HCT116 (cell line): Measurements from ENCODE around the gene LSAMP. TPM values are rescaled to one million over a fixed set of nuclear protein-coding genes. Genes with fewer than 3 reads are reported as not detected.

Experiments used
- ATAC-seq: fragments of 200-7000 bp; cut with Tn5 transposase; 2 replicates; pipeline ENCODE4 v1.9.1; 2020; ENCODE audit warnings: mild to moderate bottlenecking, moderate library complexity
- BruUV-seq: library from RNA; stranded (reverse); fragments of 400-500 nt; replicated peaks from 2 replicates; lab custom pipeline; 2021; lab: Mats Ljungman, UMichigan
- CTCF ChIA-PET: fragments of 300-600 bp; sonication (Branson Sonifier 250); formaldehyde crosslinking; loops from one replicate; lab custom pipeline; 2021; ENCODE audit warnings: antibody characterized with exemption; lab: Charles Lee
- POLR2A ChIA-PET: fragments of 300-600, 350-600 bp; sonication (Branson Sonifier 250); formaldehyde crosslinking; loops from one replicate; lab custom pipeline; 2021; ENCODE audit warnings: antibody characterized with exemption; lab: Charles Lee
- RAD21 ChIA-PET, 2 experiments: fragments of 300-600 bp; sonication (Branson Sonifier 250); formaldehyde crosslinking; loops; one replicate each; lab custom pipeline; 2023; ENCODE audit warnings: low total read pairs in 2 of 2; ENCODE audit not compliant: uncharacterized antibody in 2 of 2, unreplicated experiment in 2 of 2, low non-redundant PET in 1 of 2; lab: Charles Lee
- DNase-seq: peaks from one replicate; pipeline ENCODE4 v3.0.0-alpha.2; 2010; ENCODE audit warnings: low read depth, low spot score
- H2AFZ ChIP-seq: fragments of 200-600 bp; shearing (Covaris generic), sonication (generic); 2 replicates; pipeline ENCODE4 v1.6.1; 2017; ENCODE audit warnings: low read depth, mixed run types, mixed read lengths, antibody characterized with exemption, low read length; ENCODE audit not compliant: poor library complexity, severe bottlenecking
- H3K27ac ChIP-seq: 2 replicates; pipeline ENCODE4 v1.5.1; 2012; ENCODE audit warnings: low read depth, low read length
- H3K27me3 ChIP-seq: fragments of 200-600 bp; sonication (generic); 2 replicates; pipeline ENCODE4 v1.6.1; 2016; ENCODE audit warnings: mixed run types, low read length, mixed read lengths; ENCODE audit not compliant: insufficient read depth
- H3K36me3 ChIP-seq, 2 experiments: fragments of 200-500 bp in 1 of 2; fragments of 200-600 bp in 1 of 2; sonication (Bioruptor generic) in 1 of 2; sonication (generic) in 1 of 2; 2 replicates each; pipeline versions ENCODE4 v1.5.1 to v1.6.1; 2014 to 2016; ENCODE audit warnings: low read length in 2 of 2, inconsistent platforms in 1 of 2, mixed read lengths in 1 of 2, mixed run types in 1 of 2; ENCODE audit not compliant: insufficient read depth in 2 of 2, control insufficient read depth in 1 of 2
- H3K4me1 ChIP-seq, 2 experiments: fragments of 200-600 bp in 1 of 2; sonication (generic) in 1 of 2; 2 replicates each; pipeline versions ENCODE4 v1.5.1 to v1.6.1; 2012 to 2017; ENCODE audit warnings: low read length in 2 of 2, inconsistent platforms in 1 of 2, mild to moderate bottlenecking in 1 of 2, mixed read lengths in 1 of 2, mixed run types in 1 of 2, moderate library complexity in 1 of 2; ENCODE audit not compliant: insufficient read depth in 2 of 2, control insufficient read depth in 1 of 2
- H3K4me2 ChIP-seq: fragments of 200-600 bp; sonication (generic); 2 replicates; pipeline ENCODE4 v1.6.1; 2017; ENCODE audit warnings: mixed run types, low read length, mixed read lengths
- H3K4me3 ChIP-seq, 2 experiments: fragments of 200-600 bp in 1 of 2; sonication (generic) in 1 of 2; replicated peaks in 1 of 2; 2 replicates each; pipeline ENCODE4 v1.5.1; 2011 to 2016; ENCODE audit warnings: low read length in 2 of 2, control low read depth in 1 of 2, low read depth in 1 of 2, mild to moderate bottlenecking in 1 of 2, mixed read lengths in 1 of 2, mixed run types in 1 of 2
- H3K79me2 ChIP-seq: fragments of 200-600 bp; sonication (generic); 2 replicates; pipeline ENCODE4 v1.6.1; 2017; ENCODE audit warnings: mild to moderate bottlenecking, mixed run types, low read length, moderate library complexity, mixed read lengths; ENCODE audit not compliant: insufficient read depth
- H3K9ac ChIP-seq: fragments of 200-600 bp; sonication (generic); 2 replicates; pipeline ENCODE4 v1.6.1; 2016; ENCODE audit warnings: low read length, mixed read lengths
- H3K9me2 ChIP-seq: fragments of 200-600 bp; sonication (generic), shearing (Covaris generic); 2 replicates; pipeline ENCODE4 v1.6.1; 2017; ENCODE audit warnings: mixed run types, mild to moderate bottlenecking, moderate library complexity; ENCODE audit not compliant: insufficient read depth
- H3K9me3 ChIP-seq, 2 experiments: fragments of 200-500 bp in 1 of 2; fragments of 200-600 bp in 1 of 2; sonication (Bioruptor generic) in 1 of 2; sonication (generic) in 1 of 2; 2 replicates each; pipeline ENCODE4 v1.6.1; 2014 to 2017; ENCODE audit warnings: low read length in 2 of 2, mixed read lengths in 2 of 2, inconsistent platforms in 1 of 2, low read depth in 1 of 2, mild to moderate bottlenecking in 1 of 2, mixed run types in 1 of 2, moderate library complexity in 1 of 2; ENCODE audit not compliant: control insufficient read depth in 1 of 2, insufficient read depth in 1 of 2
- H4K20me1 ChIP-seq: fragments of 200-600 bp; sonication (generic), shearing (Covaris generic); 2 replicates; pipeline ENCODE4 v1.6.1; 2017; ENCODE audit warnings: mixed run types, mild to moderate bottlenecking, moderate library complexity; ENCODE audit not compliant: insufficient read depth
- CBX3 ChIP-seq: IDR thresholded peaks from 2 replicates; pipeline ENCODE4 v1.6.1; 2012; ENCODE audit warnings: low read depth
- CEBPB ChIP-seq: IDR thresholded peaks from 2 replicates; pipeline ENCODE4 v1.6.1; 2012; ENCODE audit warnings: low read depth
- ELF1 ChIP-seq: IDR thresholded peaks from 2 replicates; pipeline ENCODE4 v1.6.1; 2012; ENCODE audit warnings: low read depth, borderline replicate concordance
- EZH2 ChIP-seq: fragments of 200-600 bp; sonication (generic); IDR thresholded peaks from 2 replicates; pipeline ENCODE4 v1.6.1; 2017; ENCODE audit warnings: antibody characterized with exemption, mixed run types
- EZH2phosphoT487 ChIP-seq: fragments of 200-600 bp; IDR thresholded peaks from 2 replicates; pipeline ENCODE4 v1.6.1; 2018; ENCODE audit warnings: antibody characterized with exemption, borderline replicate concordance
- FOSL1 ChIP-seq: IDR thresholded peaks from 2 replicates; pipeline ENCODE4 v1.6.1; 2012; ENCODE audit warnings: low read depth
- POLR2A ChIP-seq: IDR thresholded peaks from 2 replicates; pipeline ENCODE4 v1.7.0; 2011; ENCODE audit warnings: borderline replicate concordance; ENCODE audit not compliant: insufficient read depth, insufficient read length; ENCODE audit errors: extremely low read depth
- RAD21 ChIP-seq: IDR thresholded peaks from 2 replicates; pipeline ENCODE4 v1.6.1; 2012; ENCODE audit warnings: low read depth, mild to moderate bottlenecking
- SIN3A ChIP-seq: IDR thresholded peaks from 2 replicates; pipeline ENCODE4 v1.6.1; 2012; ENCODE audit warnings: low read depth
- SRF ChIP-seq: IDR thresholded peaks from 2 replicates; pipeline ENCODE4 v1.6.1; 2012; ENCODE audit warnings: low read depth
- TCF7L2 ChIP-seq: IDR thresholded peaks from 2 replicates; pipeline ENCODE4 v1.7.0; 2011; ENCODE audit warnings: borderline replicate concordance, inconsistent platforms; ENCODE audit not compliant: insufficient read depth, insufficient read length; ENCODE audit errors: extremely low read depth
- YY1 ChIP-seq: IDR thresholded peaks from 2 replicates; pipeline ENCODE4 v1.6.1; 2011; ENCODE audit warnings: low read length, low read depth, moderate library complexity, mild to moderate bottlenecking; ENCODE audit not compliant: insufficient replicate concordance; ENCODE audit errors: extremely low read depth
- ZBTB33 ChIP-seq: IDR thresholded peaks from 2 replicates; pipeline ENCODE4 v1.6.1; 2011; ENCODE audit warnings: mild to moderate bottlenecking, low read length, moderate library complexity; ENCODE audit not compliant: insufficient replicate concordance; ENCODE audit errors: extremely low read depth
- ZNF274 ChIP-seq: fragments of 200-500 bp; sonication (Bioruptor generic); IDR thresholded peaks from 2 replicates; pipeline ENCODE4 v1.6.1; 2014; ENCODE audit warnings: mild to moderate bottlenecking, low read depth, low read length, inconsistent platforms
- intact Hi-C: fragments of 100-400 bp; cut with micrococcal nuclease; formaldehyde crosslinking; loops from 2 replicates; pipeline ENCODE4 v1.10.0; 2022
- total RNA-seq: library from RNA; stranded (reverse); gene quantifications from one replicate; pipeline ENCODE4 v1.2.1, GENCODE V29; 2021; ENCODE audit not compliant: unreplicated experiment

Gene LSAMP
- total RNA-seq, 1 experiment from 2014 or later = 0.25 TPM

DNA sequence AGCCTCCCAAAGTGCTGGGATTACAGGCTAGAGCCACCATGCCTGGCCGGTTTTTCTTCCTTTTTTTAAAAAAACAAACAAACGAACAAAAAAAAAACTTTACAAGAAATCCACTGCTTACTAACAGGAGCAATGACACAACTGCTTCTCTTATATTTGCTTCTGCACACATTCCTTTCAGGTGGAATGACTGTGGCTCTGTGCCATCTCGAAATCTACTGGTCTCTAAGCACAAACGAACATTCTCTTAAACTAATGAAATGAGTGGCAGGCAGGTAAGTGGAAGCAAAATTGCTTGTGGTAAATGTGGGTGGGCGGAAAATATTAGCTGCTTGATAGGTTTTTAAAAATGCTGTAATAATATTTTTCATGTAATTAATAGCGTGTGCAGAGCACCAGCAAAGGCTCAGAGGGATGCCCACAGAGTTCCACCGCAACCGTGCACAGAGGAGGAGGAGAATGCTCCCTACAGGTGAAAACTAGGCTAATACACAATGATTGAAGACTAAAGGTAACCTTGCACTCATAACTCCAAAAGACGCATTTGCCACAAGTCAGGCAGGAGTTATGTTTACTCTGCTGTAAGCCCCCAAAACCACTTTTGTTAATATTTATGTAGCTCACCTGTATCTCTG lies 77.4 kb downstream of the LSAMP start:
- intact Hi-C loops = no loop called here
- no peak for ATAC-seq
- POLR2A ChIA-PET = no interaction called here

More for the DNA sequence above, 77.4 kb downstream of the LSAMP start:
- H2AFZ ChIP-seq = no peak overlapping the region
- H3K4me3 ChIP-seq = no peak overlapping the region
- no TSS peak for BruUV-seq
- ChIA-PET RAD21 (no interaction called here), CTCF (no interaction called here)
- no peaks in the 10 kb centered on the region for H3K4me1 ChIP-seq
- H3K27me3 ChIP-seq = no peaks in the 10 kb centered on the region
- no peak overlapping the region for H3K27ac ChIP-seq
- no peaks in the 10 kb centered on the region for H3K36me3 ChIP-seq
- no peak for DNase-seq
- H3K9me3 ChIP-seq = no peaks in the 10 kb centered on the region
- H3K9me2 ChIP-seq = no peaks in the 10 kb centered on the region
- no peaks in the 10 kb centered on the region for H4K20me1 ChIP-seq
- H3K79me2 ChIP-seq = no peaks in the 10 kb centered on the region
- TF ChIP-seq FOSL1 = no peak
- no peak for TF ChIP-seq ZBTB33
- no peak for TF ChIP-seq CEBPB
- no peak for TF ChIP-seq EZH2phosphoT487
- no peak for TF ChIP-seq CBX3
- no peak for TF ChIP-seq ZNF274
- no peak for TF ChIP-seq ELF1
- TF ChIP-seq TCF7L2 = no peak
- no peak for TF ChIP-seq SIN3A
- no peak for TF ChIP-seq EZH2
- no peak for TF ChIP-seq YY1
- no peak for TF ChIP-seq POLR2A
- TF ChIP-seq RAD21 = no peak
- TF ChIP-seq SRF = no peak
- no peak overlapping the region for H3K9ac ChIP-seq
- no peak overlapping the region for H3K4me2 ChIP-seq
